ENCODE results near the gene SVOPL.
"Not testable (repeated sequence)": the region's sequence is repeated elsewhere in the genome, so short reads cannot be mapped to it uniquely, and the experiment has no call there.

Gene SVOPL

DNA sequence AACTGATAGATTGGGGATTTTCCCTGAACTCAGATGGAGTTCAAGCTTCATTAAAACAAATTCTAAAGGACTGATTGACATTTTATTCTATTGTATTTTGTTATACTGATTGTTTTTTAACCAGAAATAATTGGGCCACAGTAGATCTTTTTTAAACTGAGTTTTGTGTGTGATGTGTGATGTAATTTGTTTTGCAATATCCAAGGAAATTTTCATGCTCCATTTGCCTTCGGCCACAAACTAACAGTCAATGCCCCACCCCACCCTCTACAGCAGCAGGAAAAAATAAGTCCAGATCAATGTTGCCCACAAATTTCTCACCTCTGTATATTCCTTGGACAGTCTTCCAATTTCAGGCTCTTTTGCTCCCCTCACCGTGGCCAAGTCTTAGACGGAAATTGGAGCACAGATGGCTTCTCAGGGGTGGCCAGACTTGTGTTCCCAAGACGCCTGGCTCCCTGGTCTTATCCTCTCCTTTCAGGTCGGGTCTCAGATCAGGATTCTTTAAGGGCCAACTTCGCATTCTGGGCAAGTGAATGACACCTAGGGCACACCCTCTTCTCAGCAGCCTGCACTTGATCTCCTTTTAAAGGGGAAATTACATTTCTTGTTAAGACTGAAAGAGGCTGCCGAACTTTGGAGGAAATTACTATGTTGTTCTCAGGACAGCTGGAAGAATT lies at the start of gene SVOPL:
SVOPL (minus strand) TSS at position 506 of the 680 bp plus-strand sequence. CDS start 22,317 bp downstream, outside the sequence.
- no peak for DNase-seq

- no peak for DNase-seq
Observed at GRCh38 chr7:138750473-138750872, 49.3 kb upstream of the SVOPL start.

DNA sequence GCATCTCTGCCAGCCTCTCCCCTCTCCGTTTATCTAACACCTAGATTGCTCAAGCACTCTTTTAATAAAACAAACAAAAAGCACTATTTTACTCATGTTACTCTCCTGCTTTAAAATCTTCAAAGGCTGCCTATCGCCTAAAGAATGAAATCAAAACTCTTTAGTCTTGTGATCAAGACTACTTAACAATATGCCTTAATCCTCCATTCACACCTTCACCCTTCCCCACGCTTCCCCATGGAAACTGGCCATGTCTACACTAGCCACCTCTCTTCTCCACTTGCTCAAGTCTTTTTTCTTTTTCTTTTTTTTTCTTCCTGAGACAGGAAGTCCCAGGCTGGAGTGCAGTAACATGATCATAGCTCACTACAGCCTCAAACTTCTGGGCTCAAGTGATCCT lies 48.8 kb upstream of the SVOPL start:
- DNase-seq: no peak

- DNase-seq: no peak
Observed at GRCh38 chr7:138748666-138749065, 47.5 kb upstream of the SVOPL start.

DNA sequence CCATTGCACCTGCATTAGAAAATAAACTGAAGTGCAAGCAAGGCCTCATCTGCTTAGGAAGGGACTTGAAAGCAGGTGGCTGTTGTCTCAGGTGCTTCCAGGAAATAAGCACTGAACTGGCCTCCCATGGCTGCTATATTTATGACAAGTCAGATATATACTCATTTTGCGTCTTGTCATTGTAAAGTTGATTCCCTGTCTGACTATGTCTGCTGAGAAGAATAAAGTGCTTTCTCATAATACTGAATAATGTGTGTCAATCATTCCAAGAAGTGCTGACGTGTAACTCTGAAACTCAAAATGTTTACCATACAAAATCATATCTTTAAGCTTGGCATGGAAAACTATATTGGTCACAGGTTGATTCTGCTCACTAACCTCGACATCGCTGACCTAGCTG lies 44.9 kb upstream of the SVOPL start:
- DNase-seq: no peak

DNA sequence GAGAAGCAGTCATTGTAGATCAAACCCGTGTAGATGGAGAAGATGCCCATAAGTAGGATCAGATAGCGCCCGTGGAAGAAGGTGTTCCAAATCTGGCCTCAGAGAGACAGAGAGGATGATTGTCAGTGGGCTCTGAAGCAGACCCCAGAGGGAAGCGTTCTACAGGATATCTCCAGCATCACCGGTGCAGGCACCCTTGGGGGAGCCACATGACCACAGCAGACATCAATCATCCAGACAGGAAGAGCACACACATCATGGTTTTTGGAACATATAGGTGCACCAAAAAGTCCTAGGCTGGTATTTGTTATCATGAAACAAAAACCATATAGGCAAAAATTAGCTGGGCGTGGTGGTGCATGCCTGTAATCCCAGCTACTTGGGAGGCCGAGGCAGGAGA lies 44.0 kb upstream of the SVOPL start:
- no peak for DNase-seq

DNA sequence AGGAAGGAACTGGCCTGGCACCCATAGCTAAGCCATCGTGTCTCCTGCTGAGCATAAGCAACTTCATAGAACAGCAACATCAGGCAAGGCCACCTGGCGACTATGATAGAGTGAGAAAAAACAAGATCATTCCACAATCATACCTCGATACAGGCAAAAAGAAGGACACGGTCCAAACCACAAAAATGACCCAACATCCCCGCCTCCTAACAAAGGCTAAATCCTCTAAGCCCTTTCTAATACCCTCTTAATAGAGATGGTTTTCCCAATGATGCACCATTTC lies 40.2 kb upstream of the SVOPL start:
- DNase-seq: no peak

DNA sequence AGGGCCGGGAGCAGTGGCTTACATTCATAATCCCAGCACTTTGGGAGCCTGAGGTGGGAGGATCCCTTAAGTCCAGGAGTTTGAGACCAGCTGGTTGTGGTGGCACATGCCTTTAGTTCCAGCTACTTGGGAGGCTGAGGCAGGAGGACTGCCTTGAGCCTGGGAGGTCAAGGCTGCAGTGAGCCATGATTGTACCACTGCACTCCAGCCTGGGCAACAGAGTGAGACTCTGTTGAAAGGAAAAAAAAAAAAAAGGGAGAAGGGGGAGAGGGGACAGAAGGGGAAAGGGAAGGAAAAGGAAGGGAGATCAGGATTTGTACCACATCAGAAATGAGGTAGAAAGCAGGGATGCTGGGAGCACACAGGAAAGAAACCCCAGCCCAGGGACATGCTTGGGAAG lies 38.7 kb upstream of the SVOPL start:
- no peak for DNase-seq

GRCh38 chr7:138738551-138739335 lies 37.6 kb upstream of the SVOPL start:
- DNase-seq: peak; percentile 39

- no peak for DNase-seq
Observed at GRCh38 chr7:138738114-138738513, 37.0 kb upstream of the SVOPL start.

GRCh38 chr7:138735399-138735798 lies 34.2 kb upstream of the SVOPL start:
- DNase-seq: no peak

GRCh38 chr7:138731733-138732132 lies 30.6 kb upstream of the SVOPL start:
- DNase-seq: not testable (repeated sequence)

- no peak for DNase-seq
Observed at GRCh38 chr7:138729444-138729843, 28.3 kb upstream of the SVOPL start.

DNA sequence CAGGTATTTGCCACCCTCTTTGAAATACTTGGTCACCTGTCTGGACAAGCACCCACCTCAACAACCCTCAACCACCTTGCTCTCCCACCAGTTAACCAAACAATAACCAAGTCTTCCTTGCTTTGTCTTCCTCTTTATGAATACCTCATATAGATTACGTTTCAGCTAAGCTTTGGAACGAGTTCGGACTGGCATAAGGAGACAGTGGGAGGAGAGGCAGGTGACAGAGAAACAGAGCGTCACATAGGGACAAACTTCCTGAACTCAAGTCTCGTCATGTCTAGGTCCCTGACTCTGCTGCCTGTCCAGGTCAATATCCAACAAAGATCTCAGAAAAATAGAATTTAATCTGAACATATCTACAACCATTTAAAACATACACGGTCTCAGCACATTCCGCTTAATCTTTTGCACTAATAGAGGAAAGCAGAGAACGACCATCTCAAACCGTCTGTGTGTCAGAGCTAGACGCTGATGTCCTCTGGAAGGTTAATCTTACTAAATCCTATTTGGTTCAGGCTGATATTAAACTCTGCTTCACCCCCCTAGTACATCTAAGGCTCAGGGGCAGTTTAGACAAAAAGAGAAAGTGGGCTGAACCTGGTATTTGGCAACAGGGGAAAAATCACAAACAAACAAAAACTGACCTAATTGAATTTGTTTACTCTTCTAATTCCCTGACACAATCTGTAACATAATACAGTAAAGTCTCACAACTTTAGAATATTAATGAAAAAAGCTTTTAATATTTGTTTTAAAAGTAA lies 26.4 kb upstream of the SVOPL start:
- DNase-seq: no peak

- no peak for DNase-seq
Observed at GRCh38 chr7:138726288-138726687, 25.1 kb upstream of the SVOPL start.

DNA sequence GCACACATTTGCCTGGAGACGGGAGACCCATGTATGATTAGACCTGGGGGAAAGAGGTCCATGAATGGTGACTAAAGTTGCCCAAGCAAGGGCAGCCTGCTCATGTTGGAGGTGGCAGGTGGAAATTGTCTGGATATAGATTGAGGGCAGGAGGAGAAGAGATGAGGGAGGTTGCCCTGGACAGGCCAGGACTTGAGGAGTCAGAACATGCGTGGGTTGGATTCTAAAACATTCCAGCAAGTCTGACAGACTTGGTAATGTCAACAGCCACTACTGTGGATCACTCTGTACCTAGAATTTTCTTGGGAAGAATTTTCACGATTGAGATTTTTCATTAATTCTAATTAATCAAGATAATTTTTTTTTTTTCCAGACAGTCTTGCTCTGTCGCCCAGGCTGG lies 19.1 kb upstream of the SVOPL start:
- peak; percentile 19 for DNase-seq

GRCh38 chr7:138716889-138717288 lies 15.7 kb upstream of the SVOPL start:
- no peak for DNase-seq

GRCh38 chr7:138713191-138713590 lies 12.0 kb upstream of the SVOPL start:
- DNase-seq: no peak

DNA sequence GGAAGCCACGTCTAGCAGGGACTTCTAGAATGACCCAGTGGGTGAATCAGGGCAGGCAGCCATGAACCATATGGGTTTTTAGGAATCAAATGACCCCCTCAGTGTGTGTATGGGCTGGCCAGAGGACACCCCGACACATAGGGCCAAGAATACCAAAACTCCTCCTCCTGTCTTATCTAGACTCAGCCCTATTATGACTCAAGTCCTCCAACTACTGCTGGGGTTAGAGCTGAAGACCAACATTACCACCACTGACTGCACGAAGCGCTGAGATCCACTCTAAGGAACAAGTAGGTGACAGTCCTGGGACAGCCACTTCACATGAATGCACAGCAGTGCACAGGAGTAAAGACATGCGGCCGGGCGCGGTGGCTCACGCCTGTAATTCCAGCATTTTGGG lies 11.5 kb upstream of the SVOPL start:
- DNase-seq: no peak

DNA sequence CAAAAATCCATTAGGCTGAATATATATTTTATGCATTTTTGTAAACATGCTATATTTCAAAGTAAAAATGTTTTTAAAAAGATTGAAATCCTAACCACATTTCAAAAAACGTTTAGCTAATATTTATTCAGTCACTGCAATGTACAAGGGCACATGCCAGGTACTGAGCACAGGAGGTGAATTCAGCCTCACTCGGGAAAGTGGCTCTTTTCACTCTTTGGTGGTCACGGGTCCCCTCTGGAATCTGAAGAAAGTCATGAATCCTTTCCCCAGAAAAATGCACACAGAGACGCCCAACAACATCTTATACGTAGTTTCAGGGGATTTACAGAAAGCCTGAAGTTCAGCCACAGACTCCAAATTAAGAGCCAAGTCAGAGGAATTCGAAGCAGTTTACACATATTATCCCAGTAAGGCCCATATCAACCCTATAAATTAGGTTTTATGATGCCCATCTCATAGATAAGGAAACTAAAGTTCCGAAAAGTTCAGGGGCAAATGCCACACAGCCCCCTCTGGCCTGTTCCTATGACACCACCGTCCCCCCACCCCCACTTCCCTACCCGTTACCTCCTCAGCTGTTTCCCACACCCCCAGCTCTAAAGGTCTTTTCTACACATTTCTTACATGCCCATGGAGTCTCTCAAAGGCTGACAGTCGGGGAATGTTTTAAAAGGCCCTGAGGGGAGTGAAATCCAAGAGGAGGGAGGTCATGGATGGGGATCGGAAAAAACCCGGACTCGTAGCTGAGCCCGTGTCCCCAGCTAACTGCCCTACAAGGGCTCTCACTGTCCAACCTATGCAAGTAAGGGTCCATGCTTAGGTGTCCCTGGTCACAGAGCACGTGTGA lies 9.6 kb upstream of the SVOPL start:
- no peak for DNase-seq

- no peak for DNase-seq
Observed at GRCh38 chr7:138705167-138705566, 4.0 kb upstream of the SVOPL start.

- no peak for DNase-seq
Observed at GRCh38 chr7:138701537-138701923, 368 bp upstream of the SVOPL start.

GRCh38 chr7:138699661-138700060 lies 1.5 kb downstream of the SVOPL start:
- no peak for DNase-seq

Measured in T1000 (cell line).